ENCODE measurements around the gene STIM1. TPM values are rescaled to one million over a fixed set of nuclear protein-coding genes. Genes with fewer than 3 reads are reported as not detected.

STIM1 gene
- total RNA-seq, 1 donor from 2014 or later, result 60.8 TPM

- TF ChIP-seq CTCF (IDR thresholded peaks at IDR 0.05; ENCODE audit: insufficient read depth, low read length, severe bottlenecking), result no peak
- no peak for FAIRE-seq
- no peak for DNase-seq (ENCODE audit: low read depth)
Observed at GRCh38 chr11:4068962-4069361, 213.5 kb downstream of the STIM1 start.

DNA sequence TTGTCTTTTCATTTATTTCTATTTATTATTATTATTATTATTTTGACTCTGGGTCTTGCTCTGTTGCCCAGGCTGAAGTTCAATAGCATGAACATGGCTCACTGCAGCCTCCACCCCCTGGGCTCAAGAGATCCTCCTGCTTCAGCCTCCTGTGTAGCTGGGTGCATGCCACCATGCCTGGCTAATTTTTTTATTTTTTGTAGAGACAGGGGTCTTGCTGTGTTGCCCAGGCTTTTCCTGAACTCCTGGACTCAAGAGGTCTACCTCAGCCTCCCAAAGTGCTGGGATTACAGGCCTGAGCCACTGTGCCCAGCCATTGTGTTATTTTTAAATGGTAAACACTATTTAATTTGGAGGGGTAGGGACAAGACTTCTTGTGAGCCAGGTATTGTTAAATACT is 215.9 kb downstream of the STIM1 start:
- H3K27me3 ChIP-seq (ENCODE audit: control insufficient read depth, insufficient read depth, low read length), result no peaks in the 10 kb centered on the region
- H3K4me3 ChIP-seq (ENCODE audit: low read depth, low read length), result no peak overlapping the region
- no peak for TF ChIP-seq CTCF (IDR thresholded peaks at IDR 0.05; ENCODE audit: insufficient read depth, low read length, severe bottlenecking)
- DNase-seq (ENCODE audit: low read depth) (no peak), FAIRE-seq (no peak)
- no peaks in the 10 kb centered on the region for H3K36me3 ChIP-seq (ENCODE audit: control insufficient read depth, insufficient read depth, low read length)

More at GRCh38 chr11:4068962-4069361, 213.5 kb downstream of the STIM1 start:
- H3K4me3 ChIP-seq (ENCODE audit: low read depth, low read length), result no peak overlapping the region
- H3K36me3 ChIP-seq (ENCODE audit: control insufficient read depth, insufficient read depth, low read length), result no peaks in the 10 kb centered on the region
- no peaks in the 10 kb centered on the region for H3K27me3 ChIP-seq (ENCODE audit: control insufficient read depth, insufficient read depth, low read length)

DNA sequence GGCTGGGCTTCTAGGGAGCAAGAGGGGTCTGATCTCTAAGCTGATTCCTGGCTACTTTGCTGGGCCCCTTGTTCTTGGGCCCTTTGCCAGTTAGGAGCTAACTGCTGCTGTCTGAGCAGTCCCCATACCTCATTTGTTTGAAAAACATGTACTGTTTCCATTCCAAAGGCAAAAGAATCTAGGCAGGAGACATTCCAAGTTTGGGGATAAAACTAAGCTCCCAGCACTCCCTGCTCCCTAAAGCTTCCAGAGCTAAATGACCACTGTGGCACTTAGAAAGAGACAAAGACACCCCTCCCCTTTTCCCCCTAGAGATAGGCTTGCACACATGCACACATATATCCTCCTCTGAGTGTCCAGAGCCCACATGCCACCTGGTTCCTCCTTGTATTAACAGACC is 216.4 kb downstream of the STIM1 start:
- Histone ChIP-seq H3K4me3 (ENCODE audit: low read depth, low read length) (no peak overlapping the region), H3K36me3 (ENCODE audit: control insufficient read depth, insufficient read depth, low read length) (no peaks in the 10 kb centered on the region), H3K27me3 (ENCODE audit: control insufficient read depth, insufficient read depth, low read length) (no peaks in the 10 kb centered on the region)
- FAIRE-seq, result no peak
- DNase-seq (ENCODE audit: low read depth), result no peak
- no peak for TF ChIP-seq CTCF (IDR thresholded peaks at IDR 0.05; ENCODE audit: insufficient read depth, low read length, severe bottlenecking)

DNA sequence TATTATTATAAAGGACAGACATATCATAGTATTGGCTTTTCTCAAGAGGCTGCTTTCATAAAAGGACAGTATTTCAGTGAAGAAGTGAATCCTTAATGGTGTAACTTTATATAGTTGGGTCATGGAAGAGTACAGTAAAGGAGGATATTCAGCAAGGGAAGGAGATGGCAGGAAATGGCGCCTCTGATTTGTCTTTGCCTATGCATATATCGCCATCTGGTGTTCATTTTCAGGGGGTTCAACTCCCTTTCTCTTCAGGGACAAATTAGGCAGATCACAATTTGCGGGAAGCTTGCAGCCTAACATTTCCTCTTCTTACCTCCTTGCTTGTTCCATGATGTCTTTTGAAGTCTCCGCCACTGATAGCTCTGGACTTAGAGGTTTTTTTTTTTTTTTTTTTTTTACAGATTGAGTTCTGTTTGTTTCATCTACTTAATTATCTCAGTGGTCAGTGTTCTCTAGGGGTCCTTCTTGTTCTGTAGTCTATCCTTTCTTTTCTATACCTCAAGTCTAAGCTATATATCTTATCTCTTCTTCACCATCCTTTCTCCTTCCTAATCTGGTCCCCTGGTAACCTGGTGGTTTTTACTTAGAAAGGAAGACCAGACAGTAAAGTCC is 217.3 kb downstream of the STIM1 start:
- Histone ChIP-seq H3K4me3 (ENCODE audit: low read depth, low read length) (no peak overlapping the region), H3K36me3 (ENCODE audit: control insufficient read depth, insufficient read depth, low read length) (no peaks in the 10 kb centered on the region), H3K27me3 (ENCODE audit: control insufficient read depth, insufficient read depth, low read length) (no peaks in the 10 kb centered on the region)
- FAIRE-seq (no peak), DNase-seq (ENCODE audit: low read depth) (peak; percentile 70)
- TF ChIP-seq CTCF (IDR thresholded peaks at IDR 0.05; ENCODE audit: insufficient read depth, low read length, severe bottlenecking), result peak; percentile 74

GRCh38 chr11:4074266-4074665 is 218.8 kb downstream of the STIM1 start:
- Histone ChIP-seq H3K27me3 (ENCODE audit: control insufficient read depth, insufficient read depth, low read length) (no peaks in the 10 kb centered on the region), H3K4me3 (ENCODE audit: low read depth, low read length) (no peak overlapping the region), H3K36me3 (ENCODE audit: control insufficient read depth, insufficient read depth, low read length) (no peaks in the 10 kb centered on the region)
- DNase-seq (ENCODE audit: low read depth) (peak; percentile 13), FAIRE-seq (no peak)
- TF ChIP-seq CTCF (IDR thresholded peaks at IDR 0.05; ENCODE audit: insufficient read depth, low read length, severe bottlenecking), result no peak

- no peaks in the 10 kb centered on the region for H3K27me3 ChIP-seq (ENCODE audit: control insufficient read depth, insufficient read depth, low read length)
- no peak for TF ChIP-seq CTCF (IDR thresholded peaks at IDR 0.05; ENCODE audit: insufficient read depth, low read length, severe bottlenecking)
- DNase-seq (ENCODE audit: low read depth), result peak; percentile 52
- no peaks in the 10 kb centered on the region for H3K36me3 ChIP-seq (ENCODE audit: control insufficient read depth, insufficient read depth, low read length)
- no peak overlapping the region for H3K4me3 ChIP-seq (ENCODE audit: low read depth, low read length)
- FAIRE-seq, result no peak
Observed at GRCh38 chr11:4076774-4077173, 221.3 kb downstream of the STIM1 start.

Measured in bronchial epithelial cell (primary cell).